KG1 (cell line): Measurements from ENCODE around the gene APOA4.

Experiments
- DNase-seq: peaks from one replicate; lab custom pipeline; 2025; lab: John Stamatoyannopoulos, UW

The APOA4 gene

DNA sequence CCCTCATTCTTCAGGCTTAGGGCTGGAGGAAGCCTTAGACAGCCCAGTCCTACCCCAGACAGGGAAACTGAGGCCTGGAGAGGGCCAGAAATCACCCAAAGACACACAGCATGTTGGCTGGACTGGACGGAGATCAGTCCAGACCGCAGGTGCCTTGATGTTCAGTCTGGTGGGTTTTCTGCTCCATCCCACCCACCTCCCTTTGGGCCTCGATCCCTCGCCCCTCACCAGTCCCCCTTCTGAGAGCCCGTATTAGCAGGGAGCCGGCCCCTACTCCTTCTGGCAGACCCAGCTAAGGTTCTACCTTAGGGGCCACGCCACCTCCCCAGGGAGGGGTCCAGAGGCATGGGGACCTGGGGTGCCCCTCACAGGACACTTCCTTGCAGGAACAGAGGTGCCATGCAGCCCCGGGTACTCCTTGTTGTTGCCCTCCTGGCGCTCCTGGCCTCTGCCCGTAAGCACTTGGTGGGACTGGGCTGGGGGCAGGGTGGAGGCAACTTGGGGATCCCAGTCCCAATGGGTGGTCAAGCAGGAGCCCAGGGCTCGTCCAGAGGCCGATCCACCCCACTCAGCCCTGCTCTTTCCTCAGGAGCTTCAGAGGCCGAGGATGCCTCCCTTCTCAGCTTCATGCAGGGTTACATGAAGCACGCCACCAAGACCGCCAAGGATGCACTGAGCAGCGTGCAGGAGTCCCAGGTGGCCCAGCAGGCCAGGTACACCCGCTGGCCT is 7.2 kb upstream of the APOA4 start:
- DNase-seq, result no peak

DNA sequence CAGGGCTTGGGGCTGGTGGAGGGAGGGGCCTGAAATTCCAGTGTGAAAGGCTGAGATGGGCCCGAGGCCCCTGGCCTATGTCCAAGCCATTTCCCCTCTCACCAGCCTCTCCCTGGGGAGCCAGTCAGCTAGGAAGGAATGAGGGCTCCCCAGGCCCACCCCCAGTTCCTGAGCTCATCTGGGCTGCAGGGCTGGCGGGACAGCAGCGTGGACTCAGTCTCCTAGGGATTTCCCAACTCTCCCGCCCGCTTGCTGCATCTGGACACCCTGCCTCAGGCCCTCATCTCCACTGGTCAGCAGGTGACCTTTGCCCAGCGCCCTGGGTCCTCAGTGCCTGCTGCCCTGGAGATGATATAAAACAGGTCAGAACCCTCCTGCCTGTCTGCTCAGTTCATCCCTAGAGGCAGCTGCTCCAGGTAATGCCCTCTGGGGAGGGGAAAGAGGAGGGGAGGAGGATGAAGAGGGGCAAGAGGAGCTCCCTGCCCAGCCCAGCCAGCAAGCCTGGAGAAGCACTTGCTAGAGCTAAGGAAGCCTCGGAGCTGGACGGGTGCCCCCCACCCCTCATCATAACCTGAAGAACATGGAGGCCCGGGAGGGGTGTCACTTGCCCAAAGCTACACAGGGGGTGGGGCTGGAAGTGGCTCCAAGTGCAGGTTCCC is 6.5 kb upstream of the APOA4 start, which contains the start of gene APOC3:
Gene APOC3 (plus strand): TSS at position 383 of the 659 bp plus-strand sequence. CDS start 676 bp downstream, outside the sequence.
- no peak for DNase-seq

DNA sequence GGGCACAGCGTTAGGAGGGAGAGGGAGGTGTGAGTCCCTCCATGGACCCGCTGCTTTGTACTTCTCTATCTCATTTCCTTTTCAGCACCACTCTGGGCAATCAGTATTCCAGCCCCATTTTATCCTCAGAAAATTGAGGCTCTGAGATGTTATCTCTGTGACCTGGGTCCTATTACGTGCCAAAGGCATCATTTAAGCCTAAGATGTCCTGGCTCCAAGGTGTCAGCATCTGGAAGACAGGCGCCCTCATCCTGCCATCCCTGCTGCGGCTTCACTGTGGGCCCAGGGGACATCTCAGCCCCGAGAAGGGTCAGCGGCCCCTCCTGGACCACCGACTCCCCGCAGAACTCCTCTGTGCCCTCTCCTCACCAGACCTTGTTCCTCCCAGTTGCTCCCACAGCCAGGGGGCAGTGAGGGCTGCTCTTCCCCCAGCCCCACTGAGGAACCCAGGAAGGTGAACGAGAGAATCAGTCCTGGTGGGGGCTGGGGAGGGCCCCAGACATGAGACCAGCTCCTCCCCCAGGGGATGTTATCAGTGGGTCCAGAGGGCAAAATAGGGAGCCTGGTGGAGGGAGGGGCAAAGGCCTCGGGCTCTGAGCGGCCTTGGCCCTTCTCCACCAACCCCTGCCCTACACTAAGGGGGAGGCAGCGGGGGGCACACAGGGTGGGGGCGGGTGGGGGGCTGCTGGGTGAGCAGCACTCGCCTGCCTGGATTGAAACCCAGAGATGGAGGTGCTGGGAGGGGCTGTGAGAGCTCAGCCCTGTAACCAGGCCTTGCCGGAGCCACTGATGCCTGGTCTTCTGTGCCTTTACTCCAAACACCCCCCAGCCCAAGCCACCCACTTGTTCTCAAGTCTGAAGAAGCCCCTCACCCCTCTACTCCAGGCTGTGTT is 5.8 kb upstream of the APOA4 start:
- no peak for DNase-seq

- no peak for DNase-seq
These were observed 4.4 kb upstream of the APOA4 start for GRCh38 chr11:116827461-116827860.

- DNase-seq, result no peak
These were observed 3.8 kb upstream of the APOA4 start for GRCh38 chr11:116826751-116827431.

DNA sequence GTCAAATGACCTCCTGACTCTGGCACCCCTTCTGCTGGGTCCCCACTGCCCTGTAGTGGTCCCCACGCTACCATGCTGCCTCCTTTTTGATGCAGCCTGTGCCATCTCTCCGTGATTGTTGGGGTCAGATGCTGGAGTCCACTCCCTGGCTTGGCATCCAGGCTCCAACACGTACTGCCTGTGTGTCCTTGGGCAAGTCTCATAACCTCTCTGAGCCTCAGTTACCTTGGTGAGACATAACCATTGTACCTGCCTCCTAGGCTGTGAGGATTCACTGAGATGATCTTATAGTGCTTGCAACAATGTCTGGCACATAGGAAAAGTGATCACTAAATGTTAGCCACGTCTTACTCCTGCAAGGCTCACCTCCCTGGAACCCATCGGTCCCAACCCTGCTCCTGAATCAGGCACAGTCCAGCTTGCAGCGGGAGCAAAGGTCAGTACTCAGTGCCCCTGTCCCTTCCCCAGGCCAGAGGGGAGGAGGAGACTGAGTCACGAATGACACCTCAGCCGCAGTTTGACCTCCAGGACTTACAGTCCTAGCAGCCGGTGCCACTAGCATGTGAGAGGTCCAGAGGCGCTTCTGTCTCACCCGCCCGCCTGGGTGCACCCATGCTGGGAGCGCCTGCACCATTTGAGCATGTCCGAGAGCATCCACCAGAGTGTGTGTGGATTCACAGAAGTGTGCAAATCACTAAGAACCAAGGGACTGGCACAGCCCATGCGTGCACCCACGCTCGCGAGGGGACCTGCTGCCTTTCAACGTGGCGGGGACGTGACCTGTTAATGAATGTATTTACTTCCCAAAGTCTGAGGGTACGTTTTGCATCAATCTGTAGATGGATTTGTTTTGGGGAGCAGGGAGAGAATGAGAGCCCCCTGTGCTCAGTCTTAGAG is 3.0 kb upstream of the APOA4 start:
- no peak for DNase-seq

DNA sequence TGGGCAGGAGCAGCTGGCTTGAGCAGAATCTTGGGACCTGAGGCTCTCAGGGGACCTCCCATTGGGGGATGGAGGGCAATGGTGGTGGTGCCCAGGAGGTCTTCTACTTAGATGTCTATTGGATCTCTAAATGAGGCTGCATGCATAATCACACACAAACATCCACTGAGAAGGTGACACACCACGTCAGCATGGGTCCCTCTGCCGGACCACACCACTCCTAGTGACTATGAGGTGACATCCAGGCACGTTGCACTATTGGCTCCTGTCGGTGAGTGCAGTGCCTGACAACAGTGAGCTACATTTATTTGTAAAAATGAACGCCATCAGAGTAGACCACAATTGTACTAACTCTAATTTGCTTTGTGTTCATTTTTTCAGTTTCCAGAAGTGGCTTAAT is 2.3 kb upstream of the APOA4 start:
- DNase-seq, result no peak

GRCh38 chr11:116822575-116822974 is 529 bp downstream of the APOA4 start:
- DNase-seq, result no peak

- DNase-seq, result no peak
These were observed 1.8 kb downstream of the APOA4 start for GRCh38 chr11:116821050-116821918.

- no peak for DNase-seq
These were observed 4.1 kb downstream of the APOA4 start for GRCh38 chr11:116819049-116819448.

GRCh38 chr11:116814502-116814901 is 8.6 kb downstream of the APOA4 start:
- DNase-seq, result no peak

DNA sequence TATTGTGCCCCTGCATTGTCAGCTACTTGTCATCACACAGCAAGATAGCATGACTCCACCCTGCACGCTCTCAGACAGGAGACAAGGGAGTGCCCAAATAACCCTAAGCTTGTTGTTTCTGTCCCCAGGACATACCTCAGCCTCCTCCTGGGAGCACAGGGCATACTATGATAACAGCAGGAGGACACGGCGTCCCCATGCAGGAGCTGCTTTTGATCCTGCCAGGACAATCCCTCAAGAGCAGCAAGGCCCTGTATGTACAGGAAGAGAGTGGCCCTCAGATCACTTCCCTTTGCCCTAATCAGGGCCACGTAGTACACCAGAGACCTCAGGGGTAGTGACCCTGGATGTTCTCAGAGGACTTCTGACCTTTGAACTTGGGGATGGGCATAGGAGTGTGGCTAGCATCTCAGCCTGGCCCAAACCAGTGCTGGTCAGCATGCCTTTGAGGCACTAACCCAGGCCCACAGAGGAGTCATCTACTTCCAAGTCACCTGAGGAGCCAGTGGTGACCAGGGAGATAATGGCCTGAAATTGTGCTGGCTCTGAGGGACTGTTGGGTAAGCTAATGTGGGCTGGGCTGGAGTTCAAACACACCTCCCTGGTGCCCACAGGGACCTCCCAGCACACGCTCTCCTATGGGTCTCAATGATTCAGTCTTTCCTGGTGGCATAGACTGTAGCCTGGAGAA is 9.2 kb downstream of the APOA4 start:
- DNase-seq, result no peak

- no peak for DNase-seq
These were observed 9.9 kb downstream of the APOA4 start for GRCh38 chr11:116813170-116813569.

- no peak for DNase-seq
These were observed 11.0 kb downstream of the APOA4 start for GRCh38 chr11:116812109-116812508.

- DNase-seq, result no peak
These were observed 11.9 kb downstream of the APOA4 start for GRCh38 chr11:116811194-116811593.

DNA sequence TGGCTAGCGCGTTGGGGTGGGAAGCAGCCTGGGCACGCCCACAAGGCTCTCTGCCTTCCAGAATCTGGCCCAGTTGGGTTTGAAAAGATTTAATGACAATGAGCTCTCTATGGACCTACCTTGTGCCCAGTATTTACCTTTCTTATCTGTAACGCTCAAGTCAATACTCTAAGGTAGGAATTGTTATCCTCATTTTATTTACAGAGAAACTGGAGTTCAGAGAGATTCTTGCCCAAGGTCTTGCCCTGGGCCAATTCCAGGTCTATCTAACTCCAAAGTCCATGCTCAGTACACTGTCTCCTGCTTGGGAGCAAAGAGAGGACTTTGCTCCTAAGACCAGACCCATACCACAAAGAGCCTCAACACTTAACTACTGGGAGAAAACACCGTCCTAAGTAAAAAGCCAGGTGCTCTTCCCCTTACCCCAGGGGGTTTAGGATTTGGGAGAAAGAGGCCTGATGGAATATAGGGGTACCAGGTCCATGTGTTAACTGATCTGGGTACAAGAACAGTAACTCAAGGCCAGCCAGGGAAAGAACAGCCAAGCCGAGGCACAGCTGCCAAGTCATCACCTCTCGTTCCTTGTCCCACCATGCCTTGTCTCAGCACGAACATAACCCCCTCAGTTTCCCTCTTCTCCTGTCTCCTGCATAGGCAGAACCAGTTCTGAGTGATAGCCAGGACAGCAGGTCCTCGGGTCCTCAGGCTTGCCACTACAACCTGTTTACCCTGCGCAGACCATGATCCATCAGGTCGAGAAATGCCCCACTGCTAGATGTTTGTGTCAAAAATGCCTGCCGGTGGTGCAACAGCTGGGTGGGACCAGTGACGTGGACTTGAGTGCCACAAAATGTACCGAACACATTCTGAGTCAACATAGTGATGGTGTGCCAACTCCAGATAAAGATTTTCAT is 14.6 kb downstream of the APOA4 start:
- no peak for DNase-seq

GRCh38 chr11:116807601-116808261 is 15.4 kb downstream of the APOA4 start:
- no peak for DNase-seq

DNA sequence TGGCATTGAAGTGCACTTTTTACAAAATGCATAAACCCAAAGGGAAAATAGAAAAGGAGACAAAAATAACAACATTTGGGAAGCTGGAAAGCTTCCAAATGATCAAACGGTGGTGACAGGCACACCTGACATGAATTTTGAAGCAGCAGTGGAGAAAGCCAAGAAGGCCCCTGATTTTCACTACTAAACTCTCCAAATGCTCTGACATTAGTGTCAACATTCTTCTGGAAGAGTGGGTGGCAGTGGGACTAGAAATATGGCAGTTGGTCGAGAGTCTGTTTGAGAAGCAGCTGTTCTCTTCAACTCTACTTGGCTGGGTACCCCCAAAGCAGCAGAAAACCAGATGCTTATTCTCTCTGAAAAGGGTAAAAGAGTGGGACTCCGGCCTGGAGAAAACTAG is 19.1 kb downstream of the APOA4 start:
- DNase-seq, result no peak
